Measurements from ENCODE around the gene TBXAS1. TPM values are rescaled to one million over a fixed set of nuclear protein-coding genes. Genes with fewer than 3 reads are reported as not detected.

The TBXAS1 gene
- total and polyA plus RNA-seq, 11 donors: 2.0 to 32.0 (median 4.7) TPM

DNA sequence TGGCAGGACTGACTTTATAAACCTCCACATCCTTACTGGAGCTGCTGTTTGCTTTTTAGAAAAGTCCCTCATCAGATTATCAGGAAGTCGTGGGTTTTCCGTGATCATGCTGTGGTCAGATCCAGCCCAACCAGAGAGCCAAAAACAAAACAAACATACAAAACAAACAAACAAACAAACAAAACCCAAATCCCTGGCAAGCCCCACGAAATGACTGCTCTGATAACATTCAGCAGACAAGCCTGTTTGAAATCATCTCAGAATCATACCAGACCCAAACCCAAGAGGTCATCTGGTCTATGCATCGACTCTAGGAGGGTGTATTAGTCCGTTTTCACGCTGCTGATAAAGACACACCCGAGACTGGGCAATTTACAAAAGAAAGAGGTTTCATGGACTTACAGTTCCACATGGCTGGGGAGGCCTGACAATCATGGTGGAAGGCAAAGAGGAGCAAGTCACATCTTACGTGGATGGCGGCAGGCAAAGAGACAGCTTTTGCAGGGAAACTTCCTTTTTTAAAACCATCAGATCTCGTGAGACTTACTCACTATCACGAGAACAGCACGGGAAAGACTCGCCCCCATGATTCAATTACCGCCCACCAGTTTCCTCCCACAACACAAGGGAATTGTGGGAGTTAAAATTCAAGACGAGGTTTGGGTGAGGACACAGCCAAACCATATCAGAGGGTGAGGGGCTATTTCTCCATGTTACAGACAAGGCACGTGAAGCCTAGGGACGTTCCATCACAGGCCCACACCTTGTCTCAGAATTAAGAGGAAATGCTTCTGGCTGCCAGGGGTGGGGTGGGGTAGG lies 148.0 kb downstream of the TBXAS1 start:
- peaks cover 0 to 16% (median 0%) of the 10 kb centered on the region in 12 donors for H3K4me1 ChIP-seq
- H3K27me3 ChIP-seq: no peaks in the 10 kb centered on the region
- H3K4me3 ChIP-seq: no peak overlapping the region
- TF ChIP-seq, protein P1, sequence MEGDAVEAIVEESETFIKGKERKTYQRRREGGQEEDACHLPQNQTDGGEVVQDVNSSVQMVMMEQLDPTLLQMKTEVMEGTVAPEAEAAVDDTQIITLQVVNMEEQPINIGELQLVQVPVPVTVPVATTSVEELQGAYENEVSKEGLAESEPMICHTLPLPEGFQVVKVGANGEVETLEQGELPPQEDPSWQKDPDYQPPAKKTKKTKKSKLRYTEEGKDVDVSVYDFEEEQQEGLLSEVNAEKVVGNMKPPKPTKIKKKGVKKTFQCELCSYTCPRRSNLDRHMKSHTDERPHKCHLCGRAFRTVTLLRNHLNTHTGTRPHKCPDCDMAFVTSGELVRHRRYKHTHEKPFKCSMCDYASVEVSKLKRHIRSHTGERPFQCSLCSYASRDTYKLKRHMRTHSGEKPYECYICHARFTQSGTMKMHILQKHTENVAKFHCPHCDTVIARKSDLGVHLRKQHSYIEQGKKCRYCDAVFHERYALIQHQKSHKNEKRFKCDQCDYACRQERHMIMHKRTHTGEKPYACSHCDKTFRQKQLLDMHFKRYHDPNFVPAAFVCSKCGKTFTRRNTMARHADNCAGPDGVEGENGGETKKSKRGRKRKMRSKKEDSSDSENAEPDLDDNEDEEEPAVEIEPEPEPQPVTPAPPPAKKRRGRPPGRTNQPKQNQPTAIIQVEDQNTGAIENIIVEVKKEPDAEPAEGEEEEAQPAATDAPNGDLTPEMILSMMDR (IDR thresholded peaks at IDR 0.05): no peak
- TF ChIP-seq POLR2A (IDR thresholded peaks at IDR 0.05): no peak
- no peak overlapping the region for H3K27ac ChIP-seq
- ATAC-seq (no peak), DNase-seq (no peak)
- H3K36me3 ChIP-seq: peaks cover 0 to 14% (median 0%) of the 10 kb centered on the region in 9 donors
- WGBS, 4 donors: 82 to 85% (median 82%) methylated on average over 17 of the region's 17 CpGs
- intact Hi-C loops (cut with DNase I): no loop called here
- H3K9me3 ChIP-seq: no peaks in the 10 kb centered on the region

DNA sequence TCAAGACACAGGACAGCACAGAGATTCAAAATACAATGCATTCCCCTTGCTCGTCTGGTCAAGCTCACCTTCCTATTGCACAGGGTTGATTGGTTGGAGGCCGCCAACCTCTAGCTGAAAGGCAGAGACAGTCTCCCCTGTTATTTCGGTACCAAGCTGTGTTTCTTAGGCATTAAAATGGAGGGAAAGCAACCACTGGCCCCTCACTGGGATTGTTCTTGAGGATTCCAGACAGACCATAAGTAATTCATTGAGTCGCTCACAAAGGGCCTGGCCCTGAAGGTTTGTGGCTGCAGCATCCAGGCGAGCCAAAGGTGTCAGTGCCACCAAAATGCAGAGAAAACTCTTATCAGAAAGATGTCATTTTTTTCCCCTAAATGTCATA lies 152.4 kb downstream of the TBXAS1 start:
- TF ChIP-seq, protein P1 (IDR thresholded peaks at IDR 0.05): no peak
- TF ChIP-seq POLR2A (IDR thresholded peaks at IDR 0.05): no peak
- no peak for ATAC-seq
- H3K9me3 ChIP-seq: no peaks in the 10 kb centered on the region
- H3K4me1 ChIP-seq: peaks cover 0 to 16% (median 0%) of the 10 kb centered on the region in 12 donors
- intact Hi-C loops (cut with DNase I): no loop called here
- peaks cover 0 to 4% (median 0%) of the 10 kb centered on the region in 9 donors for H3K27me3 ChIP-seq
- no peak overlapping the region for H3K4me3 ChIP-seq
- 95 to 98% (median 97%) methylated on average over 5 of the region's 5 CpGs for WGBS, 4 donors
- H3K36me3 ChIP-seq: no peaks in the 10 kb centered on the region
- no peak overlapping the region for H3K27ac ChIP-seq
- no peak for DNase-seq

DNA sequence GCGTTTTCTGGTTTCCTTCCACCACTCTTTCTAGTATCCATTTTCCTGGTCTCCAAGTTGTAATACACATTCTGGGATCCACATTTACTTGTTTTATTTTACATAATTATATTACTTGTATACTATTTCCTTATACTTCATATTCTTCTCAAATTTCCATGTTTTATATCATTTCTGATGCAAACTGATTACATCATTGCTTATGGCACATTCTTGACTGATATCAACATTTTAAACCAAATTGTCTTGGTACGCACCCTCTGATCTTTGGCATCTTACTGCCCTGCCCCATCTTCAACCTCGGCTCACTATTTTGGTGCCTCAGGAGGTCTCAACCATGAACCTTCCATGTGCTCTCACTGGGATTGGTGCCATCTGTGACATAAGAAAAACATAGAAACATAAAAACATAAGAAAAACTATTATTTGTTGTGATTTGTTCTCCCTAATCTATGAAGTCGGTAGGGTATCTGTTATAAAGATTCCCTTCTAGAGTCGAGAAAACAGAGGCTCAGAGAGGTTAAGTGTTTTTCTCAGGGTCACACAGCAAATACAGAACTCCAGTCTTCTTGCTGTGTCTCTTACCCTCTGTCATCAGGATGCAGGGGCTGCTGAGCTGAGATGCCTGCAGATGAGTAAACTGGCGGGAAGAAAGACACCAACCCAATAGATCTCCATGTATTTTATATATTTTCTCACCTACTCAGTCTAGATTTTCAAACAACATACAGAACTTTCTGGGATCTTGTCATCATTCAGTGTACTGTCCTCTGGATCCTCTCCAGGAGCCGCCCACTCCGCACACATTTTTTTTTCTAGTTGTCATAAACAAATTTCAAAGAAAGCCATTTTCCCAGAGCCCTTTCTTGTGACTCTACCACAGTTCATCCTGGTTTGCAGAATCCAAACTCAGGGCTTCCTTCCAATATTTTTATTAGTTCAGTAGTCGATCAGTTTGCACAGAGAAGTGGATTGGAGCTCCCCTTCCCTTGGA lies 154.2 kb downstream of the TBXAS1 start:
- intact Hi-C loops (cut with DNase I): no loop called here
- no peak for ATAC-seq
- no peaks in the 10 kb centered on the region for H3K9me3 ChIP-seq
- peaks cover 0 to 16% (median 0%) of the 10 kb centered on the region in 12 donors for H3K4me1 ChIP-seq
- 81 to 86% (median 83%) methylated on average over 9 of the region's 9 CpGs for WGBS, 4 donors
- H3K27ac ChIP-seq: no peak overlapping the region
- H3K36me3 ChIP-seq: no peaks in the 10 kb centered on the region
- no peak overlapping the region for H3K4me3 ChIP-seq
- peaks cover 0 to 4% (median 0%) of the 10 kb centered on the region in 9 donors for H3K27me3 ChIP-seq
- DNase-seq: no peak
- TF ChIP-seq POLR2A (IDR thresholded peaks at IDR 0.05): no peak
- TF ChIP-seq, protein P1 (IDR thresholded peaks at IDR 0.05): no peak

Data from heart left ventricle (tissue), 16 donors.